ENCODE measurements around the gene PRKG1. TPM values are rescaled to one million over a fixed set of nuclear protein-coding genes. Genes with fewer than 3 reads are reported as not detected.

The PRKG1 gene
- total and polyA plus RNA-seq, 4 donors: 26.2 to 199 (median 94.1) TPM

DNA sequence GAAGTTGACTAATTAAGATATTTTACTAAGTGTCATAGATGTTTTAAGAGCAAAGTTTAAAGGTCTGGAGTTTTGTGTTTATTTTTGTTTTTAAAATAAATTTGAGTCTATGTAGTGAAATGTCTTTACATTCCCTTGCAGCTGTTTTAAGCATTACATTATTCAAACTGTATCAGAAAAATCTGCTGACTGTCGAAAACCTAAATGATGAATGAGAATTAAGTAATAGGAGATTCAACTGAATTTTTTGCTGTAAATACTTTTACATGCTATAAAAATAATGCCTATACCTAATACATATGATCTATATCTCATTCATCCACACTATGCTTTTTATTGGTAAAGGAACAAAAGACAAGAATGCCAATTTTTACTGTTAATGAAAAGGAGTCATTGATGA, 397.9 kb downstream of the PRKG1 start:
- 90 to 92% methylated on average over 1 of the region's 1 CpG for WGBS, 2 donors
- intact Hi-C loops (cut with DNase I): no loop called here

GRCh38 chr10:51479711-51480110, 405.4 kb downstream of the PRKG1 start:
- no peaks in the 10 kb centered on the region for H3K27me3 ChIP-seq (ENCODE audit: control insufficient read depth in 1 of 2, insufficient read depth in 2 of 2, low read length in 1 of 2)
- intact Hi-C loops (cut with DNase I): no loop called here
- H3K36me3 ChIP-seq (ENCODE audit: control insufficient read depth in 1 of 2, insufficient read depth in 2 of 2, low read length in 1 of 2): no peaks in the 10 kb centered on the region
- H3K4me1 ChIP-seq (ENCODE audit: control insufficient read depth in 1 of 2, insufficient read depth in 2 of 2, low read length in 2 of 2): peaks cover 0 to 8% of the 10 kb centered on the region in 2 donors
- no peak overlapping the region for H3K4me3 ChIP-seq (ENCODE audit: low read length in 2 of 2)
- ATAC-seq (ENCODE audit: low FRiP score) (no peak), DNase-seq (no peak)
- 96 to 97% methylated on average over 3 of the region's 3 CpGs for WGBS, 2 donors
- H3K27ac ChIP-seq (ENCODE audit: low read depth in 1 of 2, low read length in 2 of 2): no peak overlapping the region
- H3K9me3 ChIP-seq (ENCODE audit: control insufficient read depth, low read length): no peaks in the 10 kb centered on the region

More for the DNA sequence above, 397.9 kb downstream of the PRKG1 start:
- Histone ChIP-seq H3K9me3 (ENCODE audit: control insufficient read depth, low read length) (no peaks in the 10 kb centered on the region), H3K27me3 (ENCODE audit: control insufficient read depth in 1 of 2, insufficient read depth in 2 of 2, low read length in 1 of 2) (no peaks in the 10 kb centered on the region), H3K4me3 (ENCODE audit: low read length in 2 of 2) (no peak overlapping the region), H3K36me3 (ENCODE audit: control insufficient read depth in 1 of 2, insufficient read depth in 2 of 2, low read length in 1 of 2) (no peaks in the 10 kb centered on the region), H3K27ac (ENCODE audit: low read depth in 1 of 2, low read length in 2 of 2) (no peak overlapping the region), H3K4me1 (ENCODE audit: control insufficient read depth in 1 of 2, insufficient read depth in 2 of 2, low read length in 2 of 2) (peaks cover 0 to 9% of the 10 kb centered on the region in 2 donors)
- ATAC-seq (ENCODE audit: low FRiP score) (no peak), DNase-seq (no peak)

- DNase-seq (no peak), ATAC-seq (ENCODE audit: low FRiP score) (no peak)
- Histone ChIP-seq H3K27me3 (ENCODE audit: control insufficient read depth in 1 of 2, insufficient read depth in 2 of 2, low read length in 1 of 2) (no peaks in the 10 kb centered on the region), H3K9me3 (ENCODE audit: control insufficient read depth, low read length) (no peaks in the 10 kb centered on the region), H3K27ac (ENCODE audit: low read depth in 1 of 2, low read length in 2 of 2) (no peak overlapping the region), H3K36me3 (ENCODE audit: control insufficient read depth in 1 of 2, insufficient read depth in 2 of 2, low read length in 1 of 2) (no peaks in the 10 kb centered on the region), H3K4me3 (ENCODE audit: low read length in 2 of 2) (no peak overlapping the region), H3K4me1 (ENCODE audit: control insufficient read depth in 1 of 2, insufficient read depth in 2 of 2, low read length in 2 of 2) (peaks cover 3 to 4% of the 10 kb centered on the region in 2 donors)
- WGBS, 2 donors: 86 to 93% methylated on average over 5 of the region's 5 CpGs
- intact Hi-C loops (cut with DNase I): no loop called here
Measured at GRCh38 chr10:51485668-51486067, 411.4 kb downstream of the PRKG1 start.

- 78 to 85% methylated on average over 5 of the region's 5 CpGs for WGBS, 2 donors
- Histone ChIP-seq H3K9me3 (ENCODE audit: control insufficient read depth, low read length) (no peaks in the 10 kb centered on the region), H3K27ac (ENCODE audit: low read depth in 1 of 2, low read length in 2 of 2) (no peak overlapping the region), H3K27me3 (ENCODE audit: control insufficient read depth in 1 of 2, insufficient read depth in 2 of 2, low read length in 1 of 2) (no peaks in the 10 kb centered on the region), H3K36me3 (ENCODE audit: control insufficient read depth in 1 of 2, insufficient read depth in 2 of 2, low read length in 1 of 2) (no peaks in the 10 kb centered on the region), H3K4me3 (ENCODE audit: low read length in 2 of 2) (no peak overlapping the region), H3K4me1 (ENCODE audit: control insufficient read depth in 1 of 2, insufficient read depth in 2 of 2, low read length in 2 of 2) (peaks cover 4 to 5% of the 10 kb centered on the region in 2 donors)
- ATAC-seq (ENCODE audit: low FRiP score) (no peak), DNase-seq (no peak)
- intact Hi-C loops (cut with DNase I): no loop called here
Measured at GRCh38 chr10:51487576-51487975, 413.3 kb downstream of the PRKG1 start.

DNA sequence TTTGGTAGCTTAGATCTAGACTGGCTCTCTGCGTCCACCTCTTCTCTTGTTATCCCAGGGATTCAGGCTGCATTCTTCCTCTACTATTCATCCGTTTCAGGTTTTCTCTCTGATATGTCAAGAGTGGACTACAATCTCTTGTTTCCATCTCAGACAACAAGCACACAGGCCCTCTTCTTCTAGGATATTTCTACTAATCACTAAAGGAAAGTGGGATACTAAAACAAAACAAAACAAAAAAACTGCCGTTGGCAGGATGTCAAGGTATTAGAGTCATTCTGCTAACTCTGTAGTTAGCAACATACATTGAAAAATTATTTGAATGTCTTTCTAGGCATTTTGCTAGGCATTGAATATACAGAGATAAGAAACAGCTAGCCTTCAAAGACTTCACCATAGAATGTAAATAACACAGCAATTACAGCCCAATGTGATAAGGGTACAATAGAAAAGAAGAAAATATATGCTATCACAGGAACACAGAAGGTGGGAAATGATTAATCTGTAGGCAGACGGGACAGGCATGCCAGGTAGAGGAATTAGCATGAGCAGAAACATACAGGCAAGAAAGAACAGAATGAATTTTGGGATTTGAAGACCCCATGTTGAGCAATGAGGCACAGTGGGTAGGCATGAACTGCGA, 414.6 kb downstream of the PRKG1 start:
- Histone ChIP-seq H3K36me3 (ENCODE audit: control insufficient read depth in 1 of 2, insufficient read depth in 2 of 2, low read length in 1 of 2) (no peaks in the 10 kb centered on the region), H3K27me3 (ENCODE audit: control insufficient read depth in 1 of 2, insufficient read depth in 2 of 2, low read length in 1 of 2) (no peaks in the 10 kb centered on the region), H3K9me3 (ENCODE audit: control insufficient read depth, low read length) (no peaks in the 10 kb centered on the region), H3K4me3 (ENCODE audit: low read length in 2 of 2) (no peak overlapping the region), H3K4me1 (ENCODE audit: control insufficient read depth in 1 of 2, insufficient read depth in 2 of 2, low read length in 2 of 2) (peaks cover 4 to 5% of the 10 kb centered on the region in 2 donors), H3K27ac (ENCODE audit: low read depth in 1 of 2, low read length in 2 of 2) (no peak overlapping the region)
- ATAC-seq (ENCODE audit: low FRiP score): no peak
- intact Hi-C loops (cut with DNase I): no loop called here
- 49 to 62% methylated on average over 5 of the region's 5 CpGs for WGBS, 2 donors
- DNase-seq: no peak

DNA sequence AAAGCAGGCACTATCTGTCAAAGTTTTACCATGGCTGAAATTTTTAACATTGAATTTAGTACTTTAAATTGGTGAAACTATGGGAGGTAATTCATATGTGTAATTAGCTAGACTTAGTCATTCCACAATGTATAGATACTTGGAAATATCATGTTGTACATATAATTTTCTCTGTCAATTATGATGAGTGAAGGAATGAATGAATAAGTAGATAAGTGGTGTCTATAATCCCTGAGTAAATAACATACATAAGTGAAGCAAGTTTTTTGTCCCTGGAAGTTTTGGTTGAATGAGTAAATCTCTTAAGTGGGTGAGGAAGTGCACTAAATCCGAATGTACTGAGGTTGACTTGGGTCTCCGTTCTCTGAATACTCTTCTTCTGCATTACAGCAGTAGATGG, 424.1 kb downstream of the PRKG1 start:
- Histone ChIP-seq H3K27me3 (ENCODE audit: control insufficient read depth in 1 of 2, insufficient read depth in 2 of 2, low read length in 1 of 2) (no peaks in the 10 kb centered on the region), H3K9me3 (ENCODE audit: control insufficient read depth, low read length) (no peaks in the 10 kb centered on the region), H3K36me3 (ENCODE audit: control insufficient read depth in 1 of 2, insufficient read depth in 2 of 2, low read length in 1 of 2) (no peaks in the 10 kb centered on the region), H3K27ac (ENCODE audit: low read depth in 1 of 2, low read length in 2 of 2) (no peak overlapping the region), H3K4me3 (ENCODE audit: low read length in 2 of 2) (no peak overlapping the region), H3K4me1 (ENCODE audit: control insufficient read depth in 1 of 2, insufficient read depth in 2 of 2, low read length in 2 of 2) (peaks cover 5 to 7% of the 10 kb centered on the region in 2 donors)
- WGBS, 2 donors: 88 to 91% methylated on average over 2 of the region's 2 CpGs
- intact Hi-C loops (cut with DNase I): no loop called here
- DNase-seq (no peak), ATAC-seq (ENCODE audit: low FRiP score) (no peak)

- intact Hi-C loops (cut with DNase I): no loop called here
- H3K27ac ChIP-seq (ENCODE audit: low read depth in 1 of 2, low read length in 2 of 2): peak overlapping the region; percentile 36 to 84
- H3K4me3 ChIP-seq (ENCODE audit: low read length in 2 of 2): no peak overlapping the region
Measured at GRCh38 chr10:51501396-51501795, 427.1 kb downstream of the PRKG1 start.

GRCh38 chr10:51502124-51502523, 427.8 kb downstream of the PRKG1 start:
- Histone ChIP-seq H3K36me3 (ENCODE audit: control insufficient read depth in 1 of 2, insufficient read depth in 2 of 2, low read length in 1 of 2) (no peaks in the 10 kb centered on the region), H3K27me3 (ENCODE audit: control insufficient read depth in 1 of 2, insufficient read depth in 2 of 2, low read length in 1 of 2) (no peaks in the 10 kb centered on the region), H3K4me1 (ENCODE audit: control insufficient read depth in 1 of 2, insufficient read depth in 2 of 2, low read length in 2 of 2) (peaks cover 3 to 7% of the 10 kb centered on the region in 2 donors), H3K27ac (ENCODE audit: low read depth in 1 of 2, low read length in 2 of 2) (peak overlapping the region; percentile 9 to 67), H3K9me3 (ENCODE audit: control insufficient read depth, low read length) (no peaks in the 10 kb centered on the region), H3K4me3 (ENCODE audit: low read length in 2 of 2) (no peak overlapping the region)
- ATAC-seq (ENCODE audit: low FRiP score): no peak
- WGBS, 2 donors: 24 to 54% methylated on average over 1 of the region's 1 CpG
- intact Hi-C loops (cut with DNase I): no loop called here
- no peak for DNase-seq

More at GRCh38 chr10:51501396-51501795, 427.1 kb downstream of the PRKG1 start:
- Histone ChIP-seq H3K4me1 (ENCODE audit: control insufficient read depth in 1 of 2, insufficient read depth in 2 of 2, low read length in 2 of 2) (peaks cover 3 to 7% of the 10 kb centered on the region in 2 donors), H3K36me3 (ENCODE audit: control insufficient read depth in 1 of 2, insufficient read depth in 2 of 2, low read length in 1 of 2) (no peaks in the 10 kb centered on the region), H3K9me3 (ENCODE audit: control insufficient read depth, low read length) (no peaks in the 10 kb centered on the region), H3K27me3 (ENCODE audit: control insufficient read depth in 1 of 2, insufficient read depth in 2 of 2, low read length in 1 of 2) (no peaks in the 10 kb centered on the region)
- ATAC-seq (ENCODE audit: low FRiP score) (no peak), DNase-seq (no peak)
- WGBS, 2 donors: 4 to 15% methylated on average over 1 of the region's 1 CpG

- no peak overlapping the region for H3K27ac ChIP-seq (ENCODE audit: low read depth in 1 of 2, low read length in 2 of 2)
- no peaks in the 10 kb centered on the region for H3K36me3 ChIP-seq (ENCODE audit: control insufficient read depth in 1 of 2, insufficient read depth in 2 of 2, low read length in 1 of 2)
- H3K4me1 ChIP-seq (ENCODE audit: control insufficient read depth in 1 of 2, insufficient read depth in 2 of 2, low read length in 2 of 2): peaks cover 3 to 7% of the 10 kb centered on the region in 2 donors
- WGBS, 2 donors: 21 to 24% methylated on average over 1 of the region's 1 CpG
- no peaks in the 10 kb centered on the region for H3K9me3 ChIP-seq (ENCODE audit: control insufficient read depth, low read length)
- H3K4me3 ChIP-seq (ENCODE audit: low read length in 2 of 2): no peak overlapping the region
- no peaks in the 10 kb centered on the region for H3K27me3 ChIP-seq (ENCODE audit: control insufficient read depth in 1 of 2, insufficient read depth in 2 of 2, low read length in 1 of 2)
- no peak for ATAC-seq (ENCODE audit: low FRiP score)
- DNase-seq: no peak
- intact Hi-C loops (cut with DNase I): no loop called here
Measured at GRCh38 chr10:51503378-51503777, 429.1 kb downstream of the PRKG1 start.
